ENCODE measurements around the gene CAPN7.

The CAPN7 gene

GRCh38 chr3:15290736-15291135, 84.7 kb downstream of the CAPN7 start:
- no peak for DNase-seq (ENCODE audit: low read depth in 1 of 2, low spot score in 1 of 2)
- TF ChIP-seq SPI1 (IDR thresholded peaks at IDR 0.05; ENCODE audit: borderline replicate concordance, low read depth) (peak; percentile 84), GABPA (IDR thresholded peaks at IDR 0.05; ENCODE audit: low read depth) (no peak)
- H3K4me3 ChIP-seq (replicated peaks; ENCODE audit: insufficient read depth, low read length): no peak overlapping the region
- no peaks in the 10 kb centered on the region for H3K27me3 ChIP-seq (ENCODE audit: insufficient read depth, poor library complexity, severe bottlenecking)
- no peak overlapping the region for H3K27ac ChIP-seq (replicated peaks)

DNA sequence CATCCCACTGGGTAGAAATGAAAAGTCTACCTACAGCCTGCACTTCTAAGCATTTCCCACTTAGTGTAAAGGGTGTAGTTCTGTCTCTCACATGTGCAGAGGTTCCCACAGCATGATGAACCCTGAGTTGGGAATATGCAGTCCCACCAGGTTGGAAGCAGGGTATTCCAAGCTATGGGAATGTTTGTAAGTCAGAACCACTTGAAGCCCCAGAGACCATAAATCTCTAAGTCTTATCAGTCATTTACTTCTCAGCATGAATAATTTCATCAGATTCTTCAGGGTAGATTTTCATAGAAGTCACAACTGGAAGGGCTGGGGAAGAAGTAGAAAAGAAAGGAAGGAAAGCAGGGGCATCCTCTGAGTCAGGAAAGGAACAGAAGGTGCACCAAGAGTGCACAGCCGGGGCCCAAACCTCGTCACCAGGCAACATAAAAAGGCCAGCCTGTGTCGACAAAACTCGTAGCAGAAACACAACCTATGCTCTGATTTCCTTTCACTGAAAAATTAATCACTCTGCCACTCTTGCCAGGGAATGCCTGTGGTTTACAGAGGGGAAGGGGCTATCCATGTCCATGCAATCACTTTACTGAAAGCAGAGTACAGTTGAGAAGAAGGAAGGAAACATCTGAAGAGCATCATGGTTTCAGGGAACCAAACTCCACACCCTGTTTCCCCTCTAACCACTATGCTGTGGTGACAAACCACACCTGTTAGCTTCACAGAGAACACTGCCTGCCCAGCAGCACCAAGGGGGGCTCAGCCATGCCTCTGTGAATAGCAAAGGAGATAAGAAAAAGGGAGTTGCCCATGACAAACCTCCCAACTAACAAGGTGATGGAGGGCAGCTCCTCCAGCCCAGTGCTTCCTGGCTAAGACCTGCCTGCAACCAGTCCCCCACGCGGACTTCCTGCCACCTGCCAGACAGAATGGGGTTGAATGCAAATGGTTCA, 85.8 kb downstream of the CAPN7 start:
- TF ChIP-seq GABPA (IDR thresholded peaks at IDR 0.05; ENCODE audit: low read depth) (peak; percentile 34; the same call in 1 of the 2 replicates), SPI1 (IDR thresholded peaks at IDR 0.05; ENCODE audit: borderline replicate concordance, low read depth) (peak; percentile 38; the same call in 1 of the 2 replicates), POLR2AphosphoS5 (IDR thresholded peaks at IDR 0.05; ENCODE audit: low read depth) (peak; percentile 96)
- TF ChIP-seq, protein P1, sequence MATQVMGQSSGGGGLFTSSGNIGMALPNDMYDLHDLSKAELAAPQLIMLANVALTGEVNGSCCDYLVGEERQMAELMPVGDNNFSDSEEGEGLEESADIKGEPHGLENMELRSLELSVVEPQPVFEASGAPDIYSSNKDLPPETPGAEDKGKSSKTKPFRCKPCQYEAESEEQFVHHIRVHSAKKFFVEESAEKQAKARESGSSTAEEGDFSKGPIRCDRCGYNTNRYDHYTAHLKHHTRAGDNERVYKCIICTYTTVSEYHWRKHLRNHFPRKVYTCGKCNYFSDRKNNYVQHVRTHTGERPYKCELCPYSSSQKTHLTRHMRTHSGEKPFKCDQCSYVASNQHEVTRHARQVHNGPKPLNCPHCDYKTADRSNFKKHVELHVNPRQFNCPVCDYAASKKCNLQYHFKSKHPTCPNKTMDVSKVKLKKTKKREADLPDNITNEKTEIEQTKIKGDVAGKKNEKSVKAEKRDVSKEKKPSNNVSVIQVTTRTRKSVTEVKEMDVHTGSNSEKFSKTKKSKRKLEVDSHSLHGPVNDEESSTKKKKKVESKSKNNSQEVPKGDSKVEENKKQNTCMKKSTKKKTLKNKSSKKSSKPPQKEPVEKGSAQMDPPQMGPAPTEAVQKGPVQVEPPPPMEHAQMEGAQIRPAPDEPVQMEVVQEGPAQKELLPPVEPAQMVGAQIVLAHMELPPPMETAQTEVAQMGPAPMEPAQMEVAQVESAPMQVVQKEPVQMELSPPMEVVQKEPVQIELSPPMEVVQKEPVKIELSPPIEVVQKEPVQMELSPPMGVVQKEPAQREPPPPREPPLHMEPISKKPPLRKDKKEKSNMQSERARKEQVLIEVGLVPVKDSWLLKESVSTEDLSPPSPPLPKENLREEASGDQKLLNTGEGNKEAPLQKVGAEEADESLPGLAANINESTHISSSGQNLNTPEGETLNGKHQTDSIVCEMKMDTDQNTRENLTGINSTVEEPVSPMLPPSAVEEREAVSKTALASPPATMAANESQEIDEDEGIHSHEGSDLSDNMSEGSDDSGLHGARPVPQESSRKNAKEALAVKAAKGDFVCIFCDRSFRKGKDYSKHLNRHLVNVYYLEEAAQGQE (IDR thresholded peaks at IDR 0.05; ENCODE audit: insufficient replicate concordance, low read depth): no peak
- TF ChIP-seq, protein P2, sequence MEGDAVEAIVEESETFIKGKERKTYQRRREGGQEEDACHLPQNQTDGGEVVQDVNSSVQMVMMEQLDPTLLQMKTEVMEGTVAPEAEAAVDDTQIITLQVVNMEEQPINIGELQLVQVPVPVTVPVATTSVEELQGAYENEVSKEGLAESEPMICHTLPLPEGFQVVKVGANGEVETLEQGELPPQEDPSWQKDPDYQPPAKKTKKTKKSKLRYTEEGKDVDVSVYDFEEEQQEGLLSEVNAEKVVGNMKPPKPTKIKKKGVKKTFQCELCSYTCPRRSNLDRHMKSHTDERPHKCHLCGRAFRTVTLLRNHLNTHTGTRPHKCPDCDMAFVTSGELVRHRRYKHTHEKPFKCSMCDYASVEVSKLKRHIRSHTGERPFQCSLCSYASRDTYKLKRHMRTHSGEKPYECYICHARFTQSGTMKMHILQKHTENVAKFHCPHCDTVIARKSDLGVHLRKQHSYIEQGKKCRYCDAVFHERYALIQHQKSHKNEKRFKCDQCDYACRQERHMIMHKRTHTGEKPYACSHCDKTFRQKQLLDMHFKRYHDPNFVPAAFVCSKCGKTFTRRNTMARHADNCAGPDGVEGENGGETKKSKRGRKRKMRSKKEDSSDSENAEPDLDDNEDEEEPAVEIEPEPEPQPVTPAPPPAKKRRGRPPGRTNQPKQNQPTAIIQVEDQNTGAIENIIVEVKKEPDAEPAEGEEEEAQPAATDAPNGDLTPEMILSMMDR (IDR thresholded peaks at IDR 0.05; ENCODE audit: insufficient read depth, low read length): no peak
- DNase-seq (ENCODE audit: low read depth in 1 of 2, low spot score in 1 of 2): peak in 1 of 2 experiments; percentile 76
- Histone ChIP-seq H3K4me3 (replicated peaks; ENCODE audit: insufficient read depth, low read length) (no peak overlapping the region), H3K27me3 (ENCODE audit: insufficient read depth, poor library complexity, severe bottlenecking) (no peaks in the 10 kb centered on the region), H3K27ac (replicated peaks) (no peak overlapping the region)

GRCh38 chr3:15292765-15293522, 86.9 kb downstream of the CAPN7 start:
- no peak for DNase-seq (ENCODE audit: low read depth in 1 of 2, low spot score in 1 of 2)
- Histone ChIP-seq H3K4me3 (replicated peaks; ENCODE audit: insufficient read depth, low read length) (no peak overlapping the region), H3K27me3 (ENCODE audit: insufficient read depth, poor library complexity, severe bottlenecking) (no peaks in the 10 kb centered on the region), H3K27ac (replicated peaks) (no peak overlapping the region)
- TF ChIP-seq GABPA (IDR thresholded peaks at IDR 0.05; ENCODE audit: low read depth) (no peak), POLR2AphosphoS5 (IDR thresholded peaks at IDR 0.05; ENCODE audit: low read depth) (no peak), SPI1 (IDR thresholded peaks at IDR 0.05; ENCODE audit: borderline replicate concordance, low read depth) (no peak)
- TF ChIP-seq, protein P1 (IDR thresholded peaks at IDR 0.05; ENCODE audit: insufficient replicate concordance, low read depth): no peak
- TF ChIP-seq, protein P2 (IDR thresholded peaks at IDR 0.05; ENCODE audit: insufficient read depth, low read length): no peak

GRCh38 chr3:15294929-15295328, 88.9 kb downstream of the CAPN7 start:
- Histone ChIP-seq H3K4me3 (replicated peaks; ENCODE audit: insufficient read depth, low read length) (no peak overlapping the region), H3K27ac (replicated peaks) (peak overlapping the region; percentile 93), H3K27me3 (ENCODE audit: insufficient read depth, poor library complexity, severe bottlenecking) (no peaks in the 10 kb centered on the region)
- no peak for TF ChIP-seq POLR2AphosphoS5 (IDR thresholded peaks at IDR 0.05; ENCODE audit: low read depth)
- TF ChIP-seq, protein P1 (IDR thresholded peaks at IDR 0.05; ENCODE audit: insufficient replicate concordance, low read depth): no peak
- DNase-seq (ENCODE audit: low read depth in 1 of 2, low spot score in 1 of 2): peak; percentile 67 to 74
